ENCODE measurements around the gene PPP1R2.
A peak's percentile ranks its signal among the peaks of the same experiment; 100 is the strongest.

The PPP1R2 gene

GRCh38 chr3:195566797-195567196, 23.7 kb upstream of the PPP1R2 start:
- TF ChIP-seq, protein P1, sequence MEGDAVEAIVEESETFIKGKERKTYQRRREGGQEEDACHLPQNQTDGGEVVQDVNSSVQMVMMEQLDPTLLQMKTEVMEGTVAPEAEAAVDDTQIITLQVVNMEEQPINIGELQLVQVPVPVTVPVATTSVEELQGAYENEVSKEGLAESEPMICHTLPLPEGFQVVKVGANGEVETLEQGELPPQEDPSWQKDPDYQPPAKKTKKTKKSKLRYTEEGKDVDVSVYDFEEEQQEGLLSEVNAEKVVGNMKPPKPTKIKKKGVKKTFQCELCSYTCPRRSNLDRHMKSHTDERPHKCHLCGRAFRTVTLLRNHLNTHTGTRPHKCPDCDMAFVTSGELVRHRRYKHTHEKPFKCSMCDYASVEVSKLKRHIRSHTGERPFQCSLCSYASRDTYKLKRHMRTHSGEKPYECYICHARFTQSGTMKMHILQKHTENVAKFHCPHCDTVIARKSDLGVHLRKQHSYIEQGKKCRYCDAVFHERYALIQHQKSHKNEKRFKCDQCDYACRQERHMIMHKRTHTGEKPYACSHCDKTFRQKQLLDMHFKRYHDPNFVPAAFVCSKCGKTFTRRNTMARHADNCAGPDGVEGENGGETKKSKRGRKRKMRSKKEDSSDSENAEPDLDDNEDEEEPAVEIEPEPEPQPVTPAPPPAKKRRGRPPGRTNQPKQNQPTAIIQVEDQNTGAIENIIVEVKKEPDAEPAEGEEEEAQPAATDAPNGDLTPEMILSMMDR (IDR thresholded peaks at IDR 0.05; ENCODE audit: borderline replicate concordance, insufficient read depth, low read depth, low read length): no peak
- no peak overlapping the region for H3K4me3 ChIP-seq (ENCODE audit: low read depth, low read length)

GRCh38 chr3:195565716-195566115, 22.6 kb upstream of the PPP1R2 start:
- no peak overlapping the region for H3K4me3 ChIP-seq (ENCODE audit: low read depth, low read length)
- TF ChIP-seq, protein P1 (IDR thresholded peaks at IDR 0.05; ENCODE audit: borderline replicate concordance, insufficient read depth, low read depth, low read length): no peak

GRCh38 chr3:195563317-195563716, 20.2 kb upstream of the PPP1R2 start:
- H3K4me3 ChIP-seq (ENCODE audit: low read depth, low read length): no peak overlapping the region
- TF ChIP-seq, protein P1 (IDR thresholded peaks at IDR 0.05; ENCODE audit: borderline replicate concordance, insufficient read depth, low read depth, low read length): no peak

GRCh38 chr3:195559723-195560409, 16.7 kb upstream of the PPP1R2 start:
- no peak overlapping the region for H3K4me3 ChIP-seq (ENCODE audit: low read depth, low read length)
- TF ChIP-seq, protein P1 (IDR thresholded peaks at IDR 0.05; ENCODE audit: borderline replicate concordance, insufficient read depth, low read depth, low read length): no peak

GRCh38 chr3:195558602-195559001, 15.5 kb upstream of the PPP1R2 start:
- TF ChIP-seq, protein P1 (IDR thresholded peaks at IDR 0.05; ENCODE audit: borderline replicate concordance, insufficient read depth, low read depth, low read length): peak; percentile 50; the same call in 1 of the 2 replicates
- H3K4me3 ChIP-seq (ENCODE audit: low read depth, low read length): no peak overlapping the region

GRCh38 chr3:195557322-195557721, 14.2 kb upstream of the PPP1R2 start:
- TF ChIP-seq, protein P1 (IDR thresholded peaks at IDR 0.05; ENCODE audit: borderline replicate concordance, insufficient read depth, low read depth, low read length): no peak
- H3K4me3 ChIP-seq (ENCODE audit: low read depth, low read length): no peak overlapping the region

GRCh38 chr3:195556390-195556789, 13.3 kb upstream of the PPP1R2 start:
- H3K4me3 ChIP-seq (ENCODE audit: low read depth, low read length): no peak overlapping the region
- TF ChIP-seq, protein P1 (IDR thresholded peaks at IDR 0.05; ENCODE audit: borderline replicate concordance, insufficient read depth, low read depth, low read length): no peak

Data from GM12875 (cell line).